ENCODE results near the gene APBB2. TPM values are rescaled to one million over a fixed set of nuclear protein-coding genes. Genes with fewer than 3 reads are reported as not detected.
"Not testable (repeated sequence)": the region's sequence is repeated elsewhere in the genome, so short reads cannot be mapped to it uniquely, and the experiment has no call there.

Gene APBB2
- total and polyA plus RNA-seq, 4 donors: 82.2 to 104 (median 91.6) TPM

GRCh38 chr4:40924793-40925117, 289.6 kb downstream of the APBB2 start:
- Histone ChIP-seq H3K27me3 (ENCODE audit: control insufficient read depth, insufficient read depth, low read length) (no peaks in the 10 kb centered on the region), H3K4me3 (ENCODE audit: low read depth, low read length) (no peak overlapping the region), H3K4me1 (ENCODE audit: control insufficient read depth, insufficient read depth, low read length) (peaks cover 24% of the 10 kb centered on the region), H3K36me3 (ENCODE audit: control insufficient read depth, insufficient read depth, low read length) (peaks cover 3% of the 10 kb centered on the region), H3K9me3 (ENCODE audit: control insufficient read depth, insufficient read depth, low read length) (no peaks in the 10 kb centered on the region), H3K27ac (ENCODE audit: low read depth, low read length) (no peak overlapping the region)
- WGBS (ENCODE audit: insufficient coverage): 100% methylated on average over 3 of the region's 6 CpGs
- no peak for DNase-seq (ENCODE audit: low read depth in 4 of 6, low spot score in 6 of 6)

DNA sequence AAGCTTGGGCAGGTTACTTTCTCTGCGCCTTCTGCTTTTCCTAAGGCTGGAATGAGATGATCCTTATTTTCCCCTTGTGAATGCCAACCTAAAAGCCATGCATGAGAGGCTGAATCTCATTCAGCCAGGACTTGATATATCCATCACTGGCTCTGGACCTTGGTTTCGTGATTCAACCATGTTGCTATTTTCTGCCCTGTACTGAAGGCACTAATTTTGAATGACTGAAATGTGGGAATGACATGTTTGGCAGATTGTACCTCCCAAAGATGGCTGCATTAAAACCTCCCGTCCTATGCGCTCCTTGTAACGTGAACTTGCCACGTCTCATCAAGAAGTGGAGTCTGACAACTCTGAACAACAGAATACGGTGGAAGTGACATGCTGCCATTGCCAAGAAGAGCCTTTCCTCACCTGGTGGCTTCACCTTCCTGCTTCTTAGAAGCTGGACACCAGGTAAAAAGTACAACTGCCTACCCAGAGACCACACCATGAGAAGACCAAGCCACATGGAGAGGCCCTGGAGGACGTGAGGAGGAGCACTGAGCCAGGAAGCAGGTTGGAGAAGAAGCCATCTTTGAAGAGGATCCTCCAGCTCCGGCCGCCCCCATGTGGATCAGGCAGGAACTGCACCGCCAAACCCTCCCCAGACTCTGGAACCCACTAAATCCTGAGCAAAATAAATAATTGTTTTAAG, 290.1 kb downstream of the APBB2 start:
- no peak overlapping the region for H3K4me3 ChIP-seq (ENCODE audit: low read depth, low read length)

GRCh38 chr4:40923316-40924095, 290.8 kb downstream of the APBB2 start:
- DNase-seq (ENCODE audit: low read depth in 4 of 6, low spot score in 6 of 6): peak in 4 of 6 donors; percentile 66 to 91 (median 73)
- WGBS (ENCODE audit: insufficient coverage): 45% methylated on average over 18 of the region's 19 CpGs
- peak overlapping the region; percentile 67 for H3K27ac ChIP-seq (ENCODE audit: low read depth, low read length)
- peaks cover 3% of the 10 kb centered on the region for H3K36me3 ChIP-seq (ENCODE audit: control insufficient read depth, insufficient read depth, low read length)
- peaks cover 27% of the 10 kb centered on the region for H3K4me1 ChIP-seq (ENCODE audit: control insufficient read depth, insufficient read depth, low read length)
- H3K4me3 ChIP-seq (ENCODE audit: low read depth, low read length): no peak overlapping the region
- no peaks in the 10 kb centered on the region for H3K9me3 ChIP-seq (ENCODE audit: control insufficient read depth, insufficient read depth, low read length)
- H3K27me3 ChIP-seq (ENCODE audit: control insufficient read depth, insufficient read depth, low read length): no peaks in the 10 kb centered on the region

More for the DNA sequence above, 290.1 kb downstream of the APBB2 start:
- H3K27me3 ChIP-seq (ENCODE audit: control insufficient read depth, insufficient read depth, low read length): no peaks in the 10 kb centered on the region
- no peaks in the 10 kb centered on the region for H3K9me3 ChIP-seq (ENCODE audit: control insufficient read depth, insufficient read depth, low read length)
- H3K4me1 ChIP-seq (ENCODE audit: control insufficient read depth, insufficient read depth, low read length): peaks cover 24% of the 10 kb centered on the region
- WGBS (ENCODE audit: insufficient coverage): 69% methylated on average over 9 of the region's 11 CpGs
- H3K36me3 ChIP-seq (ENCODE audit: control insufficient read depth, insufficient read depth, low read length): peaks cover 3% of the 10 kb centered on the region
- no peak overlapping the region for H3K27ac ChIP-seq (ENCODE audit: low read depth, low read length)
- DNase-seq (ENCODE audit: low read depth in 4 of 6, low spot score in 6 of 6): peak in 2 of 6 donors; percentile 54 to 72

GRCh38 chr4:40919976-40920375, 294.4 kb downstream of the APBB2 start:
- WGBS (ENCODE audit: insufficient coverage): 88% methylated on average over 2 of the region's 6 CpGs
- H3K27ac ChIP-seq (ENCODE audit: low read depth, low read length); H3K9me3 ChIP-seq (ENCODE audit: control insufficient read depth, insufficient read depth, low read length); H3K27me3 ChIP-seq (ENCODE audit: control insufficient read depth, insufficient read depth, low read length); DNase-seq (ENCODE audit: low read depth in 4 of 6, low spot score in 6 of 6); H3K36me3 ChIP-seq (ENCODE audit: control insufficient read depth, insufficient read depth, low read length); H3K4me3 ChIP-seq (ENCODE audit: low read depth, low read length): not testable (repeated sequence)
- H3K4me1 ChIP-seq (ENCODE audit: control insufficient read depth, insufficient read depth, low read length): peaks cover 22% of the 10 kb centered on the region

- DNase-seq (ENCODE audit: low read depth in 4 of 6, low spot score in 6 of 6): peak in 3 of 6 donors; percentile 62 to 85 (median 84)
- no peak overlapping the region for H3K4me3 ChIP-seq (ENCODE audit: low read depth, low read length)
- H3K9me3 ChIP-seq (ENCODE audit: control insufficient read depth, insufficient read depth, low read length): no peaks in the 10 kb centered on the region
- WGBS (ENCODE audit: insufficient coverage): no CpG with 5 or more reads among the region's 4 CpGs
- H3K36me3 ChIP-seq (ENCODE audit: control insufficient read depth, insufficient read depth, low read length): peaks cover 9% of the 10 kb centered on the region
- H3K27me3 ChIP-seq (ENCODE audit: control insufficient read depth, insufficient read depth, low read length): no peaks in the 10 kb centered on the region
- H3K4me1 ChIP-seq (ENCODE audit: control insufficient read depth, insufficient read depth, low read length): peaks cover 10% of the 10 kb centered on the region
- no peak overlapping the region for H3K27ac ChIP-seq (ENCODE audit: low read depth, low read length)
Measured at GRCh38 chr4:40918330-40918729, 296.0 kb downstream of the APBB2 start.

GRCh38 chr4:40916880-40917279, 297.5 kb downstream of the APBB2 start:
- no peaks in the 10 kb centered on the region for H3K27me3 ChIP-seq (ENCODE audit: control insufficient read depth, insufficient read depth, low read length)
- no peak overlapping the region for H3K4me3 ChIP-seq (ENCODE audit: low read depth, low read length)
- no peak overlapping the region for H3K27ac ChIP-seq (ENCODE audit: low read depth, low read length)
- H3K9me3 ChIP-seq (ENCODE audit: control insufficient read depth, insufficient read depth, low read length): no peaks in the 10 kb centered on the region
- H3K36me3 ChIP-seq (ENCODE audit: control insufficient read depth, insufficient read depth, low read length): peaks cover 9% of the 10 kb centered on the region
- peaks cover 3% of the 10 kb centered on the region for H3K4me1 ChIP-seq (ENCODE audit: control insufficient read depth, insufficient read depth, low read length)
- DNase-seq (ENCODE audit: low read depth in 4 of 6, low spot score in 6 of 6): no peak
- WGBS (ENCODE audit: insufficient coverage): 87% methylated on average over 5 of the region's 5 CpGs

- Histone ChIP-seq H3K27me3 (ENCODE audit: control insufficient read depth, insufficient read depth, low read length) (no peaks in the 10 kb centered on the region), H3K27ac (ENCODE audit: low read depth, low read length) (no peak overlapping the region), H3K36me3 (ENCODE audit: control insufficient read depth, insufficient read depth, low read length) (peaks cover 9% of the 10 kb centered on the region), H3K4me1 (ENCODE audit: control insufficient read depth, insufficient read depth, low read length) (peaks cover 3% of the 10 kb centered on the region), H3K4me3 (ENCODE audit: low read depth, low read length) (no peak overlapping the region), H3K9me3 (ENCODE audit: control insufficient read depth, insufficient read depth, low read length) (no peaks in the 10 kb centered on the region)
- DNase-seq (ENCODE audit: low read depth in 4 of 6, low spot score in 6 of 6): peak in 1 of 6 donors; percentile 80
- WGBS (ENCODE audit: insufficient coverage): 100% methylated on average over 2 of the region's 2 CpGs
Measured at GRCh38 chr4:40916218-40916555, 298.2 kb downstream of the APBB2 start.

DNA sequence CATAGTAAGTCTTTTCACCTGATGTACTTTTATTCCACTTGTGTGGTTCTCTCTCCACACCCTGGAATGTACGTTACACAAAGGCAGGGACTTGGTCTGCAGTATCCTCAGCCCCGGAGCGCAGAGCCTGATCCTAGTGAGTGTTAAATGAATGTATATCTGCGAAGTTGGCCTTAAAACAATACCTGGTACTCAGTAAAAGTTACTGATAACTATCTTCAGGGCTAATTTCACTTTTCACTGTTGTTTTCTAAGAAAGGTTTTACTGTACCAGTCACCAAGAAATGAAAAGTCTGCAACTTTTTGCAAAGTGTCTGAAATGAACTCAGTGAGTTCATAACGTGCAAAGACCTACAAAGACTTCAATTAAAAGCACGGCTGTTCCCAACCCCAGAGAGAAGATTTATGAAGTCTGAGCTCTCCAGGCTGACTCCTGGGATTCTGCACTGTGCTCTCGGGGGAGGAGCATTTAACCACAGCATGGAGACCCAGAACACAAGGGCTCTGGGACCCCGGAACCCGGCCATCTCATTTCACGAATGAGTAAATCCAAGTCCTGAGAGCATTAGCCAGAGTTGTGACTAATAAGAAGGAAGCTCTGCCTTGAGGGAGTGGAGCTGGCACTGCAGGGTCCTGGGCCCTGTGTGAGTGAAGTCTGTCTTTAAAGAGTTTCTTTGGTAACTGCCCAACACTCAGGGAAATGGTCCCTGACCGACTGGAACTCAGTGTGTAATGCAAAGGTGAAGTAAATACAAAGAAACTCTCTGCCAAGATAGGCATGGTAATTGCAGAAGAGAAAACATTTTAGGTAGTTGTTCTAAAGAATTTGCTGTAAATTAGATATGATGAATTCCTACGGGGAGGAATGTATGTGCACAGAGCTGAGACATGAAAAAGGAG, 298.8 kb downstream of the APBB2 start:
- Histone ChIP-seq H3K27me3 (ENCODE audit: control insufficient read depth, insufficient read depth, low read length) (no peaks in the 10 kb centered on the region), H3K4me3 (ENCODE audit: low read depth, low read length) (no peak overlapping the region), H3K27ac (ENCODE audit: low read depth, low read length) (no peak overlapping the region), H3K4me1 (ENCODE audit: control insufficient read depth, insufficient read depth, low read length) (peaks cover 3% of the 10 kb centered on the region), H3K36me3 (ENCODE audit: control insufficient read depth, insufficient read depth, low read length) (peaks cover 9% of the 10 kb centered on the region), H3K9me3 (ENCODE audit: control insufficient read depth, insufficient read depth, low read length) (no peaks in the 10 kb centered on the region)
- peak in 1 of 6 donors; percentile 26 for DNase-seq (ENCODE audit: low read depth in 4 of 6, low spot score in 6 of 6)
- 43% methylated on average over 7 of the region's 12 CpGs for WGBS (ENCODE audit: insufficient coverage)

DNA sequence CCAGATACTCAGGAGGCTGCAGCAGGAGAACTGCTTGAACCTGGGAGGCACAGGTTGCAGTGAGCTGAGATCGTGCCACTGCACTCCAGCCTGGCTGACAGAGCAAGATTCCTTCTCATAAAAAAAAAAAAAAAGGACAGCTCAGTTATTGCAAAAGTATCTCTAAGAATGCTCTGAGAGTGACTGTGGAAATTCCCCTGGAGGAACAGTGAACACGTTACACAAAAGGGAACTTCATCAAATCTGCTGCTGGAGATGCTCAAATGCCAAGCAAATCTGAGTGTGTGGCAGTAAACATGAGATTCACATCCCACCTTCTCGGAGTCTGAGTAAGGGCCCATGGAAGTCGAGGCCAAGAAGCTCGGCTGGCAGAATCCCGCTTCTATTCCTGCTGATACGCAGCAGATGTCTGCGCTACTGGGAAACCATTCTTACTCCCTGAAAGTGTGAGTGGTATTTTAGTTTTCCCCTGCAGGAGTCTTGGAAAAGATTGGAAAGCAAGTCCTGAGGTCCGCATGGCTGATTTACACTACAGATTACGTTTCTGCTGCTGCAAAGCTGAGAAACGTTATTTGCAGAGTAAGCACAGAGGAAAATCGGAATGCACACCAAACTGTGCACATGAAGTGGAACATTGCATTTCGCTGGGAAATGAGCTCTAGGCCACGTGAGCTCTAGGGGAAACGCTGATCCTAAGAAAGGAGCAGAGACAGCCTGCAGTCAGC, 301.7 kb downstream of the APBB2 start:
- Histone ChIP-seq H3K9me3 (ENCODE audit: control insufficient read depth, insufficient read depth, low read length) (no peaks in the 10 kb centered on the region), H3K36me3 (ENCODE audit: control insufficient read depth, insufficient read depth, low read length) (peaks cover 10% of the 10 kb centered on the region), H3K27ac (ENCODE audit: low read depth, low read length) (no peak overlapping the region), H3K4me3 (ENCODE audit: low read depth, low read length) (no peak overlapping the region), H3K4me1 (ENCODE audit: control insufficient read depth, insufficient read depth, low read length) (peaks cover 11% of the 10 kb centered on the region), H3K27me3 (ENCODE audit: control insufficient read depth, insufficient read depth, low read length) (no peaks in the 10 kb centered on the region)
- 72% methylated on average over 13 of the region's 15 CpGs for WGBS (ENCODE audit: insufficient coverage)
- peak in 2 of 6 donors; percentile 76 to 85 for DNase-seq (ENCODE audit: low read depth in 4 of 6, low spot score in 6 of 6)

All from spinal cord (tissue), 10 donors.